ENCODE results near the gene B3GALNT2. TPM values are rescaled to one million over a fixed set of nuclear protein-coding genes. Genes with fewer than 3 reads are reported as not detected.

Gene B3GALNT2
- total and polyA plus RNA-seq, 2 of the 8 experiments (the other 6 are each of a cell fraction or from before 2014, with no cell fraction given): 15.4 to 39.4 TPM

DNA sequence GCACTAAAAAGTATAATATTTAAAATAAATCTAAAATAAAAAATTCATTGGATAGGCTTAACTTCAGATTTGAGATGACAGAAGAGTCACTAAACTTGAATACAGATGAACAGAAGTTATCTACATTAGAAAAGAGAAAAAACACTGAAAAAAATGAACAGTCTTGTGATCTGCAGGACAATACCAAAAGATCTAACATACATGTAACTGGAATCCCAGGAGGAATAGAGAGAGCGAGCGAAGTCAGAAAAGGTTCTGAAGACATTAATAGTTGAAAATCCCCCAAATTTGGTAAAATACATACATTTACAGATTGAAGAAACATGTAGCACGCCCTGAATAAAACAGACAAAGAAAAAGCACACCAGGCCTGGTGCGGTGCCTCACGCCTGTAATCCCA, 21.2 kb downstream of the B3GALNT2 start (continued):
- TF ChIP-seq NANOG (IDR thresholded peaks at IDR 0.05; ENCODE audit: insufficient read depth, low read depth, low read length, poor library complexity, severe bottlenecking) (no peak), HDAC2 (IDR thresholded peaks at IDR 0.05; ENCODE audit: borderline replicate concordance in 1 of 2, low read depth in 2 of 2, low read length in 2 of 2) (no peak), SIN3A (conservative IDR thresholded peaks at IDR 0.05 in 1 of 2, IDR thresholded peaks at IDR 0.05 in 1 of 2; ENCODE audit: low read depth in 1 of 2, low read length in 2 of 2) (no peak), SIRT6 (IDR thresholded peaks at IDR 0.05; ENCODE audit: low read length) (no peak), BCL11A (IDR thresholded peaks at IDR 0.05; ENCODE audit: low read depth in 2 of 2, low read length in 2 of 2) (no peak)

Measured in H1 (cell line).